ENCODE results near the gene UBE4B.
"Not testable (repeated sequence)": the region's sequence is repeated elsewhere in the genome, so short reads cannot be mapped to it uniquely, and the experiment has no call there.

UBE4B gene

DNA sequence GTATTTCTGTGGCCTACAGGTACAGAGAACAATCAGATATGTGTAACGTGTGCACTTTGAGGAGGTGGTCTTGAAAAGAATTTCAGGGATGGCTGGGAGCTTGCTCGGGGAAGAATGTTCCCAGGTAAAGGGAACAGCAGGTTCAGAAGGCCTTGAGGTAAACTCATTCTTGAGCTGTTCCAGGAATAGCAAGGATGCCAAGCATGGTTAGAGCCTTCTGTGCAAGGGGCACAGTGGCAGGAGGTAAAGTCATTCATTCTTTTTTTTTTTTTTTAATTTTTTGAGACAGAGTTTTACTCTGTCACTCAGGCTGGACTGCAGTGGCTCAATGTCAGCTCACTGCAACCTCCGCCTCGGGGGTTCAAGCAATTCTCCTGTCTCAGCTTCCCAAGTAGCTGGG lies 10.0 kb downstream of the UBE4B start:
- FAIRE-seq, result no peak

DNA sequence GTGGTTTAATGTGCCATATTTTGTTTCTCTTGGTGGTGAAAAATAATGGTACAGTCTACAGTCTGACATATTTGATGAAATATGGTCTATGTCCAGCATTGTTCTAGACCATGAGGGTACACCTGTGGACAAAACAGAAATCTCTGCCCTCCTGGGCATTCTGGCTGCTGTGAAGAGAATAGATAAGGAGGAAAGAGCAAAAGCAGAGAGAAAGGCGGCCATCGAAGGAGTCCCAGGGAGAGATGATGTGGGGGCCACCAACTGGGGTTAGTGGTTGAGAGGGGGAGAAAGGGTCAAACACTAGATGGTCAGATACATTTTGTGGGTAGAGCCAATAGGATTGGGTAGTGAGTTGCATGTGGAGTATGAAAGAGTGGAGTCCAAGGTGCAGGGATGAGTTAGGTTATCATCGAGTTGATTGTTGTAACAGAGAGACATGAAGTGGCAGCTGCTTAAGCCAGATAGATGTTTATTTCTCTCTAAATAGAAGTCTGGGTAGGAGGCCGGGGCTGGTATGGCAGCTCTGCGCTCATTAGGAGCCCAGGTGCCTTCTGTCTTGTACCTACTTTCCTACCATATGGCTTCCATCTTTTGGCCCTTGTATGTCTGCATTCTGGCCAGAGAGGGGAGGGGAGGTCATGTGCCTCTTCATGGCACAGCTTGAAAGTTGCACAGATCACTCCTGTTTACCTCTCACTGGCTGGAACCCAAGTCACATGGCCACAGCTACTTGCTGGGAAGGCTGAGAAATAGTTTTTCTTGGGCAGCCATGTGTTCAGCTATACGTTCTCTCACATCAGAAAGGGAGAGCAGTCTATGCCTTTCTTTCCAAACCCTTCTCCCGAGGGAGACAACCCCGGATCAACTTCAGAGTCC lies 13.0 kb downstream of the UBE4B start:
- FAIRE-seq, result no peak

DNA sequence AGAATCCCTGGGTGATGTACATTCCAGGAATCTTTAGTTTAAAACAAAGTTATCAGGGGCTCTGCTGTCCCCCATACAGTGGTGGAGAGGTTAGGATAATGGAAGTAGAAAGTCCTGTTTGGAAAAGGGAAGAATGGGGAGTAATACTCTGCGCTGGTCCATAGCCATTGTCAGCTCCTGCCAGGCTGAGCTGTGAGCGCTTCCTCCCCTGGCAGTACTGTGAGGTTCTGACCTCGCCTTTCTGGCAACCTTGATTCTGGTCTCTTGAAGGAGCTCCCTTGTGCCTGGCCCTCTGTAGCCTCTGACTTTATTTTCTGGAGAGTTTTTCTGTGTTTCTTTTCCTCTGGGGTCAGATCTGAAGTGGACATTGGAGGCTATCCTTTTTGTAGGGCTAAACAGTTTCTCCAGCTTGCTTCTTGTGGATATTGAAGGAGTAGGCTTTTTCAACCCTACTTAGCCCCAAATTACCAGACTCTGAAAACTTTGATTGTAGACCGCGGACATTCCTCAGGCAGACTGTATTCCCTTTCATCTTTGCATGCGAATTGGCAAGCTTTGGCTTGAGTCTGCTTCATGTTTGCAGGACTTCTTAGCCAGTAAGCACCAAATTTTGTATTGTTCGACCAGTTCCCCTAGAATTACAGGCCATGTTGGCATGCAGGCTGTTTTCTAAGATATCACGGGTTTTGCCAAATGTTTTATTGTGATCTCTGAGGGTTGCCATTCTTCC lies 13.8 kb downstream of the UBE4B start:
- FAIRE-seq, result no peak

DNA sequence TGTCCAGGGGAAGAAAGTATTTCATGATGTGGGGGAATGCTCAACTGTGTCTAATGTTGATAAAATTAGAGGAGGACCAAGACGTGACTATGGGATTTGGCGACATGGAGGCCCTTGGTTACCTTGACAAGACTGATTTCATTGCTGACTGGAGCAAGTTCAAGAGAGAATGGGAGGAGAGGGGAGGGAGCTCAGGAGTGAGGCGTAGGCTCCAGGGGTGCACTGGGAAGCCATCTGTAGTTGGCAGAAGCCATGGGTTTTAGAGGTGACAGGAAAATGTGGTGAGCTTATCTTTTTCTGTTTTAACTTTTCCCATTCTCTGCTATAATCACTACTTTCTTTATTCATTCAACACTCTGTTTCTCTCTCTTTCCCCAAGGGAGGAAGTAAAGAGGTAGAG lies 15.8 kb downstream of the UBE4B start:
- no peak for FAIRE-seq

DNA sequence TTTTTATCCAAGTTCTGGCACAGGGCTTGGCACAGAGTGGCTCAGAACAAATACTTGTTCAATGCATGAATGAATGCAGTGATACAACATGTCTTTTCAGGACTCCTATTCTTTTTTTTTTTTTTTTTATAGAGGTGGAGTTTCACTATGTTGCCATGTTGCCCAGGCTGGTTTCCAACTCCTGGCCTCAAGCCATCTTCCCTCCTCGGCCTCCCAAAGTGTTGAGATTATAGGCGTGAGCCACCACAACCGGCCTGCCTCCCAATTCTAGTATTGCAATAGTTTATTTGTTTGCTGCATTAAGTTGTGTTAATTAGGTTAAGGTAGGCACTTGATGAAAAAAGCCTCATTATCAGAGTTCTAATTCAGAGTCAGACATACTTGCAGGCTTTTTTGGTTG lies 17.9 kb downstream of the UBE4B start:
- FAIRE-seq, result no peak

DNA sequence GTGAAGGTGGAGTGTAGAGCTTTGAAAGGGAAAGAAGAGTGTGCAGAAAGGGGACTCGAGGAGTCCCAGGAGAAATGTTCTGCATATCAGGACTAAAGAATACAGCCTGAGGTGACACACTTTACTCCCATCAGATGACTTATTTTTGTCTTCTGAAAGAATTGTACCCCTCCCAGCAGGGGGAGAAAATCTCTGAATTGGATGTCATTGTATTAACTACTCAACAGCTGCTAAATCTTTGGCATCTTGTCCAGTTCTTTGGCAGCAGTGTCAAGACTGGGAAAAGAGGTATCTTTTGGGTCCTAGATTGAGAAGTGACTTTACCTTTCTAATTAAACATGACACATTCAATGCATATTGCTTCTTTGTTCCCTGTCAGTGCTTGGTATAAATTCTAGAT lies 18.9 kb downstream of the UBE4B start:
- FAIRE-seq, result no peak

DNA sequence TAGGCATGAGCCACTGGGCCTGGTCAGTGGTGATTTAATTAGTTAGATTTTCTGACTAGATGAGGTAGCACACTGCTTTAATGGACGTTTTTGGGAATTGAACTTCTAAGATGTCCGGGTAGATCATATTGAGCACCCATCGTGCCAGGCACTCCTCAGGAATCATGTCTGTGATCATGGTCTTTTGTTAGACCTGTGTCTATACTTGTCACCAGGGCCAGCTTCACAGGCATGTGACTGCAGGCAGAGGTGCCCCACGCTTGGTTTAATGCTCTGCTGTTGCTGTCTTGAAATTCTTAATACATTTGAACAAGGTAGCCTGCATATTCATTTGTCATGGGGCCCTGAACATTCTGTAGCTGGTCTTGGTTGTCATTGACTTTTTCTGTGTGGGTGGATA lies 19.6 kb downstream of the UBE4B start:
- no peak for FAIRE-seq

DNA sequence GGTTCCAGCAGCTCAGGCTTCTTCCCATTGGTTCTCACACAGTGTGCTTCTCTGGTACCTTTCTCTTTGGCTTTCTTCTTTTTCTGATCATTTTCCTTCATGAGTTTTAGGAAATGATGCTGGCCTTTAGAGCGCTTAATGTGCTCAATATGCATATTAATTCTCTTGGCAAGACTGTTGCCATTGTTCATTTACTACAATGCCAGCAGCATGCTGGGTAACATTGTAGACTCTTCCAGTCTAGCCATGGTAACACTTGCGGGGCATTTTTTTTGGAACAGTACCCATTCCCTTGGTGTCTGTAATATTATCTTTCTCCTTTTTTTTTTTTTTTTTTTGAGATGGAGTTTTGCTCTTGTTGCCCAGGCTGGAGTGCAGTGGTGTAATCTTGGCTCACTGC lies 21.7 kb downstream of the UBE4B start:
- FAIRE-seq, result no peak

DNA sequence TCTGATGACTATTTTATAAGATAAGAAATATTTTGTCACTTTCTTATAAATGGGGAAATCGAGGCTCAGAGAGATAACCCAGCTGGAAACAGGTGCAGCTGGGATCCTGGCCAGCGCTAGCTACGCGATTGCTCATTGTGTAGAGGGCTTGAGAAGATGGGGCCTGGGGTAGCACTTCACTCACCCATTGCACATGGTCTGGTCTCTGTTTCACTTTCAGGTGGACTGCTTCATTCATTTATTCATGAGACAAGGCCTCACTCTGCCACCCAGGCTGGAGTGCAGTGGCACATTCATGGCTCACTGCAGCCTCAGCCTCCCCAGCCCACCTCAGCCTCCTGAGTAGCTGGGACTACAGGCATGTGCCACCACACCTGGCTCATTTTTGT lies 23.8 kb downstream of the UBE4B start:
- no peak for FAIRE-seq

DNA sequence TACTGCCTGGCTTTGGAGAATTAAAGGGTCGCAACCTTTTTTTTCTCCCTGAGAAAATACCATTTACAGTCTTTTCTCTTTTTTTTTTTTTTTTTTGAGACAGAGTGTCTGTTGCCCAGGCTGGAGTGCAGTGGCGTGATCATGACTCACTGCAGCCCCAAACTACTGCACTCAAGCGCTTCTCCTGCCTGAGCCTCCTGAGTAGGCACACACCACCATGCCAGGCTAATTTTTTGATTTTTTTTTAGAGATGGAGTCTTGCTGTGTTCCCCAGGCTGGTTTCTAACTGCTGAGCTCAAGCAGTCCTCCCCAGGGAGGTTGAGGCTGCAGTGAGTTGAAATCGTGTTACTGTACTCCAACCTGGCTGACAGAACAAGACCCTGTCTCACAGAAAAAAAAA lies 24.6 kb downstream of the UBE4B start:
- FAIRE-seq, result no peak

DNA sequence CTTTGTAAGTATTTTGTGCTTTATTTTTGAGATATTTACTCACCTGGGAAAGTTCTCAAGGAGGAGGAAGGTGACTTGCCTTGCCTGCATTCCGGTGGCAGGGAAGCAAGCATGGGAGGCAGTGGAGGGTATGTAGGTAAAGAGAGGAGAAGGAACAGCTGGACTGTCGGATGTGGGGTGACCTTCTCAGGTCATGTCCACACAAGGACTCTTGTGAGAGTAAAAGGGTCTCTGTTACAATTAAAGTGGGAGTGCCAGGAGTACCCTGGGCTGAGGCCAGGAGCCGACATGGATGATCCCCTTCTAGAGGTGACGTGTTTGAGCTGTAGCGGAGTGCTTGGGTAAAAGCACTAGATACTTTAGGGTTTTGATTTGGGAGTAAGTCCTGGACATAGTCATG lies 25.0 kb downstream of the UBE4B start:
- FAIRE-seq, result no peak

DNA sequence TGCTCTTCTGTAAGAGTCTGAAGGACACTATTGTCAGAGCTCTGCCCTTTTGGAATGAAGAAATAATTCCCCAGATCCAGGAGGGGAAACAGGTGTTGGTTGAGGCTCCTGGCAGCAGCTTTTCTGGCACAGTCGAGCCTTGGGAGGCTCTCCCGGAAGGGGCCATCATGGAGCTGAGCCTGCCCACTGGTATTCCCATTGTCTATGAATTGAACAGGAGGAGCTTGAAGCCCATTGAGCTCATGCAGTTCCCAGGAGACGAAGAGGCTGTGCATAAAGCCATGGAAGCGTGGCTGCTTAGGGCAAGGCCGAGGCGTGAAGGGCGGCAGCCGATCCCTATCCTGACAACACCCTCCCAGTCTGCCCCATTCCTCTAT lies 26.6 kb downstream of the UBE4B start:
- no peak for FAIRE-seq

DNA sequence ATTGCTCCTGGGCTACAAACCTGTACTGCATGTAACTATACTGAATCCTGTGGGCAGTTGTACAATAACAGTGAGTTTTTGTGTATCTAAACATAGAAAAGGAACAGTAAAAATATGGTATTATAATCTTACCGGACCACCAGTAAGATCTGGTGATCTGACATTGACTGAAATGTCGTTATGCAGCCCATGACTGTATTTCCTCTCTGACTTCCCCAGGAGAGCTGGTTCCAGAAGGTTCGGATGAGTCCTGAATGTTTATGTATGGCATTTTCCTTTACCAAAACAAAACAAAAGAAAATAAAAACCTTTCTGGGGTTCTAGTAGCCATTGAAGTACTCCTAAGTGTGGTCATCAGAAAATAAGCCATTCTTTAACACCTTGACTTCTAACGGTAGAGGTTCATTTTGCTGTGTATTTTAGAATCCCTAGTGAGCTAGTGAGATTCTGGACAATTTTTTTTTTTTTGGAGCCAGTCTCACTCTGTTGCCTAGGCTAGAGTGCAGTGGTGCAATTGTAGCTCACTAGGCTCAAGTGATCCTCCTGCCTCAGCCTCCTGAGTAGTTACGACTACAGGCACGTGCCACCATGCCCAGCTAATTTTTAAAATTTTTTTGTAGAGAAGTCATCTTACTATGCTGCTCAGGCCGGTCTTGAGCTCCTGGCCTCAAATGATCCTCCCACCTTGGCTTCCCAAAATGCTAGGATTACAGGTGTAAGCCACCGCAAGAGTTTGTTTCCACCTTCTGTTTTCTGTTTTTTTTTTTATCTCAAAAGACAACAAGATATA lies 27.7 kb downstream of the UBE4B start:
- no peak for FAIRE-seq

DNA sequence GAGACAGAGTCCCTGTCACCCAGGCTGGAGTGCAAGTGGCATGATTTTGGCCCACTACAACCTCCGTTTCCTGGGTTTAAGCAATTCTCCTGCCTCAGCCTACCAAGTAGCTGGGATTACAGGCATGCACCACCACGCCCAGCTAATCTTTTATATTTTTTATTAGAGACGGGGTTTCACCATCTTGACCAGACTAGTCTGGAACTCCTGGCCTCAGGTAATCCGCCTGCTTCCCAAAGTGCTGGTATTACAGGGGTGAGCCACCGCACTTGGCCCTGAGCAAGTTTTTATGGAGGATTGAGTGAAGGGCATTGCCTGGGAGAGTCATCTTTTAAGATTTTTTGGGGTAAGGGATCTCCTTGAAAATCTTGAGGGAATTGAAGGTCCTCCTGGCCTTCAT lies 28.5 kb downstream of the UBE4B start:
- no peak for FAIRE-seq

DNA sequence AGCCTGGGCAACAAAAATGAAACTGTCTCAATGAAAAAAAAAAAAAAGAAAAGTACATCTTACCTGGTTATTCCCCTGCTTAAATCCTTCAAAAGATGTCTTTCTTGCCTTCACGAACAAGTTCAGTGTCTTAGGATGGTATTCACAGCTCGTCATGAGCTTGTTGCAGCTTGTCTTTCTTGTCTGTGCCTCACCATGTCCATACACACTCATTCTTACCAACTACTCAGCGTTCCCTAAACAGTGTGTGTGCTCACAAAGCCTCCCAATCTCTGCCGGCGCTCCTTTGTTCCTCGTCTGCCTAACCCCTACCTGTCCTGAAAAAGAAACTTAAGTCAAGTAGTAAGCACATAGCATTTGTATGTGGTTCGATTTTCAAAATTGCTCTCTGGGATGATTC lies 31.1 kb downstream of the UBE4B start:
- no peak for FAIRE-seq

DNA sequence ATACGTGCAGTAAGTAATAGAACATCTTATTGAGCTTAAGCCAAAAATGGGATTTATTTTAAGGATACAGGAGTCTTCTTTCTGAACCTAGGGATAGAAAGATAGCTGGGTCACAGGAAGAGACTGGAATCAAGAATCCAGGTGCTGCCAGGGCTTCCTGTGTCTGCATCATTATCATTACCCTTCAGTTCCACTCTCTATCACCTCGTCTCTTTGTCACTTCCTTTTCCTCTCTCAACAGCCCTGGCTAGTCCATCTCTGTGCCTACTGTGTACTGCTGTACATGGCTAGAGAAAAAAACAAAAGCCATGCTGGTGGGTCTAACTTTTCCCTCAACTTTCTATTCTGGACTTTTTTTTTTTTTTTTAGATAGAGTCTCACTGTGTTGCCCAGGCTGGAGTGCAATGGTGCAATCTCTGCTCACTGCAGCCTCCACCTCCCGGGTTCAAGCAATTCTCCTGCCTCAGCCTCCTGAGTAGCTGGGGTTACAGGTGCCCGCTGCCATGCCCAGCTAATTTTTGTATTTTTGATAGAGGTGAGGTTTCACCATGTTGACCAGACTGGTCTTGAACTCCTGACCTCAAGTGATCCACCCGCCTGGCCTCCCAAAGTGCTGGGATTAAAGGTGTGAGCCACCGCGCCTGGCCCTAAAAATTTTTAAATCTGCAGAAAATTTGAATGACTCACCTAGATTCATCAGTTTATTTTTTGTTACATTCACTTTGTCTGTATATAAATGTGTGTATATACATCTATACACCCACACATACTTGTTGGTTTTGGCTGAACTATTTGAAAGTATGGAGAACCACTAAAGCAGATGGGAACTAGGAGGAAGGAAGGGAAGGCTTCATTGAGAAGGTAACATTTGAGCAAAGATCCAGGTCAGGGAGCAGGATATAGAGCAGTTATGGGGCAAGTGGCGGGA lies 31.9 kb downstream of the UBE4B start:
- FAIRE-seq, result no peak

DNA sequence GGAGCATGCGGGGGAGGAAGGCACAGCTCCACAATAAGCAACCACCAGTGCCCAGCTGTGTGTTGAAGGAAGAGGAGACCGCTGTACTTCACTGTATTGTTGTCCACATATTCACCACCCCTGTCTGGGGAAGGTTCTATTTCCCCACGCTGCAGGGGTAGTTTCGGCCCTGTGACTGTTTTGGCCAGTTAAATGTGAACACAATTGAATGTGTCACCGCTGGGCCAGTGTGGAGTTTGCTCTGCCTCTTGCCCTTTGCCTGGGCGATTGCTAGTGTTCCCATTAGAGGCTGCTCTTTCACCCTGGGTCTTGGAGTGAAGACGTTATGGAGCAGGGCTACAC lies 32.6 kb downstream of the UBE4B start:
- no peak for FAIRE-seq

DNA sequence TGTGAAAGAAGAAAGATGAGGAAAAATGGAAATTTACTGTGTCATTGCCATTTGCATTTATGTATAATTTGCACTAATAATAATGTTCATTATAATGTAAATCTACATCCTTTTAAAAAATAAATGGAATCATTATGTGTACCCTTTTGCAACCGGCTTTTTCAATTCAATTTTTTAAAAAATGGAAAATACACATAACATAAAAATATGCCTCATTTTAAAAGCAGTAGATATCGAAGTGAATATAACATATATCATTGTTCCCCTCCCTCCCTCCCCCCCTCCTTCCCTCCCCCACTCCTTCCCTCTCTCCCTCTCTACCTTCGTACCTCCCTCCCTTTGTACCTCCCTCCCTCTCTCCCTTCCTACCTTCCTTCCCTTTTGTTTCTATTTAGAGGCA lies 33.0 kb downstream of the UBE4B start:
- FAIRE-seq, result no peak

DNA sequence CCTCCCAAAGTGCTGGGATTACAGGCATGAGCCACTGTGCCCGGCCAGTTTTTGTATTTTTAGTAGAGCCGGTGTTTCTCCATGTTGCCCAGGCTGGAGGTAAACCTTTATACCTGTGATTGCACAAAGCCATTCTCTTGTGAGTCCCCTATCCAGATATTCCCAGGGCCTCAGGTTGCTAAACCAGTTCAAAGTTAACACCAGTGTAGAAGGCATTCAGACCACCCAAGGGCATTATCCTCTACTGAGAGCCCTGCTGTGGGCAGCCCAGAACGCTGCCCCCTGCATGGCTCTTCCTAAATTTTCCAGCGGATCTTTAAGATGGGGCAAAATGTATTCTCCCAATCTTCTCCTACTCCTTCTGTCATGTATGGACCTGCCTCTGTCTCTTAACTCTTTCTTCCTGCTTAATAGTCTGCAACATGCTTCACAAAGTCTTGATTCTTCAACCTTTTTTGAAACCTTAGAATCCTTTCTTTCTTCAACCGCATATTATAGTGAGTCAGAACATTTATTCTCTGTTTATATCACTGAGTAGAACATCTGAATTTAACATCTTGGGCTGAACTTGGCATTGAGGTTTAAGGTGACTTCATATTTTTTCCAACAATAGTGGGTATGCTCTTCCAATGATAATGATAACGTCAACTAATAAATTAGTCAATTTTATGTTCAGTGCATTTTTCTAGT lies 36.0 kb downstream of the UBE4B start:
- no peak for FAIRE-seq

DNA sequence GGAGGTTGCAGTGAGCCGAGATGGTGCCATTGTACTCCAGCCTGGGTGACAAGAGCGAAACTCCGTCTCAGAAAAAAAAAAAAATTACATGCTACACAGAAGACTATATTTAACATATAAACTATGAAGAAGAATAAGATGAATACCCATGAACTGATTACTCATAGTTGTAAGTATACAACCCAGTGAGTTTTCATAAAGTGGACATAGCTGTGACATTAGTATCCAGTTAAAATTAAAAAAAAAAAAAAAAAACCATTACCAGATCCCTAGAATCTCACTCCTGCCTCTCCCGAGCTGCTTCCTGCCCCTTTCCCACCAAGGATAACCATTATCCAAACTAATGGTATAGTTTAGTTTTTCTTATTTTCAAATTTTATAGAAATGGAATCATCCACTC lies 37.4 kb downstream of the UBE4B start:
- FAIRE-seq, result no peak

DNA sequence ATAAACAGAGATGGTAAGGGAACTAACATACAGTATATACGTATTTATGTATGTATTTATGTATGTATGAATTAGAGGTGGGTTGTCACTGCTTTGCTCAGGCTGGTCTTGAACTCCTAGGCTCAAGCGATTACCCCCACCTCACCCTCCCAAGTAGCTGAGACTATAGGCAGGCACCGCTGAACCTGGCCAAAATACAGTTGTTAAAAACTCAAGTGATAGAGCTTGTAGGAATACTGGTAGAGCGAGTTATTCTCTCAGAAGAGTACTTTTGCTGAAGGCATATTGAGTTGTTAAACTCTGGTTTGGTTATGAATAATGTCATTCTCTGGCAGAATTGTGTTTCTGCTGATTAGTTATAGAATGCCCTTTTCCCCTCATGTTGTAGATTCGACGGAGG lies 38.9 kb downstream of the UBE4B start:
- FAIRE-seq, result no peak

DNA sequence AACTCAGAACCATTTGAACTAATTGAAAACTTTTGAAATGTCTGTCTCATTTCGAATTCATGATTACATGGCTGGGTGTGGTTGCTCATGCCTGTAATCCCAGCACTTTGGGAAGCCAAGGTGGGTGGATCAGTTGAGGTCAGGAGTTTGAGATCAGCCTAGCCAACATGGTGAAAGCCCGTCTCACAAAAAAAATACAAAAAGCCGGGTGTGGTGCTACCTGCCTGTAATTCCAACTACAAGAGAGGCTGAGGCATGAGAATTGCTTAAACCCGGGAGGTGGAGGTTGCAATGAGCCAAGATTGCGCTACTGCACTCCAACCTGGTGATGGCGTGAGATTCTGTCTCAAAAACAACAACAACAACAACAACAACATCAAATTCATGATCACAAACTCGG lies 40.6 kb downstream of the UBE4B start:
- FAIRE-seq, result not testable (repeated sequence)
